Cerebellar cortex (tissue), 1 donor: ENCODE data around the gene TASP1.
"Not testable (repeated sequence)": the region's sequence is repeated elsewhere in the genome, so short reads cannot be mapped to it uniquely, and the experiment has no call there.

Source experiments
- DNase-seq: peaks from one replicate; pipeline ENCODE4 v3.0.0-alpha.2; 2015; ENCODE audit warnings: low spot score

TASP1 gene

GRCh38 chr20:13648291-13649228, 9.8 kb upstream of the TASP1 start:
- no peak for DNase-seq

- no peak for DNase-seq
Measured at GRCh38 chr20:13644010-13644409, 5.3 kb upstream of the TASP1 start.

GRCh38 chr20:13639150-13639497, 392 bp upstream of the TASP1 start:
- DNase-seq, result no peak

GRCh38 chr20:13638162-13638495, 603 bp downstream of the TASP1 start:
- no peak for DNase-seq

GRCh38 chr20:13632431-13632830, 6.3 kb downstream of the TASP1 start:
- DNase-seq, result no peak

- not testable (repeated sequence) for DNase-seq
Measured at GRCh38 chr20:13627525-13627924, 11.2 kb downstream of the TASP1 start.

GRCh38 chr20:13626724-13627123, 12.0 kb downstream of the TASP1 start:
- no peak for DNase-seq

GRCh38 chr20:13625304-13625979, 13.3 kb downstream of the TASP1 start:
- DNase-seq, result no peak

- not testable (repeated sequence) for DNase-seq
Measured at GRCh38 chr20:13619415-13619814, 19.3 kb downstream of the TASP1 start.

GRCh38 chr20:13618456-13618855, 20.3 kb downstream of the TASP1 start:
- DNase-seq, result not testable (repeated sequence)

GRCh38 chr20:13617585-13617984, 21.1 kb downstream of the TASP1 start:
- DNase-seq, result not testable (repeated sequence)

GRCh38 chr20:13616713-13617112, 22.0 kb downstream of the TASP1 start:
- DNase-seq, result not testable (repeated sequence)

- DNase-seq, result no peak
Measured at GRCh38 chr20:13613917-13614316, 24.8 kb downstream of the TASP1 start.

GRCh38 chr20:13611611-13612125, 27.1 kb downstream of the TASP1 start:
- DNase-seq, result no peak

GRCh38 chr20:13610184-13610583, 28.5 kb downstream of the TASP1 start:
- peak; percentile 9 for DNase-seq

GRCh38 chr20:13608066-13608465, 30.7 kb downstream of the TASP1 start:
- DNase-seq, result no peak

- not testable (repeated sequence) for DNase-seq
Measured at GRCh38 chr20:13593423-13593822, 45.3 kb downstream of the TASP1 start.

- no peak for DNase-seq
Measured at GRCh38 chr20:13588049-13588448, 50.7 kb downstream of the TASP1 start.

GRCh38 chr20:13587370-13587769, 51.4 kb downstream of the TASP1 start:
- no peak for DNase-seq

- DNase-seq, result no peak
Measured at GRCh38 chr20:13586133-13586532, 52.6 kb downstream of the TASP1 start.

GRCh38 chr20:13581451-13581850, 57.3 kb downstream of the TASP1 start:
- no peak for DNase-seq

GRCh38 chr20:13580707-13581106, 58.0 kb downstream of the TASP1 start:
- DNase-seq, result no peak

GRCh38 chr20:13574071-13574470, 64.7 kb downstream of the TASP1 start:
- no peak for DNase-seq
